Frontal cortex (tissue), 4 donors: Measurements from ENCODE around the gene RELN. TPM values are rescaled to one million over a fixed set of nuclear protein-coding genes. Genes with fewer than 3 reads are reported as not detected.

ENCODE experiments used
- DNase-seq, 2 donors: peaks; one replicate each; pipeline ENCODE4 v3.0.0; 2012; ENCODE audit warnings: low spot score in 2 of 2
- FAIRE-seq: peaks from 2 replicates; lab custom pipeline; 2012; peaks lifted over from hg19 to GRCh38; lab: Jason Lieb, UNC
- total RNA-seq: library from RNA; depleted of rRNA; stranded (reverse); fragments of >200 nt; gene quantifications from one replicate; pipeline ENCODE4 v1.2.3, GENCODE V29; 2014
- donor health status: control.
- donor health status: control.
- donor health status: control.

RELN gene
- total RNA-seq, 1 donor from 2014 or later, result 57.5 TPM

DNA sequence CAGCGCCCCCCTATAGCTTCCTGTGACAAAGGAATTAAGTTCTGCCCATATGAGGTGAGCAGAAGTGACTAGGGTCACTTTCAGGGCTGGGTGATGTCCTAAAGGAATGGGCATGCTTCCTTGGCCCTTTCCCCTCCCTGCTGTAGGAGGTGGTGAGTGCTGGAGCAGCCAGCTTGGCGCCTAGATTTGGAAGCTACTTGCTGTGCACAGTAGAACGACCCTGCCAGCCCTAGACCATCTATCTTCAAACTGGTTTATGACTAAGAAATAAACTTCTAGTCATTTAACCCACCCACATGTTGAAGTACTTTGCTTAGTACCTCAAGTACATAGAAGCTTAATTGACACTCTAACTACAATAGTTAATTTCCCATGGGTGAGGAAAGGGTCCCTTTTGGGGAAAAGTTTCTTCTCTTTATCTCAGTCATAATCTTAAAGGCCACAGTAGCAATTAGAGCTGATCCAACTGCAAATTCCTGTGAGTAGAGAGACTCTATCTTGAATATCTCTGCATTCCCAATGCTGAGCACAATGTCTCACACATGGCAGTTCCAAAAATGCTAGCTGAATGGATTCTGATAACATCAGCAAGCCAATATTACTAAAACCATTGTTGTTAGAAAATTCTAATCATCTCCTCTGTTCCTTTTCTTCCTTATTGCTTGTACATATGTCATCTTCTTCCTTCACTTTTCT is 227.2 kb downstream of the RELN start:
- DNase-seq (no peak), FAIRE-seq (no peak)

- no peak for FAIRE-seq
- no peak for DNase-seq
These were observed 236.5 kb downstream of the RELN start for GRCh38 chr7:103752995-103753394.

- no peak for DNase-seq
- FAIRE-seq, result no peak
These were observed 238.1 kb downstream of the RELN start for GRCh38 chr7:103751311-103751880.

- FAIRE-seq, result no peak
- DNase-seq, result no peak
These were observed 240.8 kb downstream of the RELN start for GRCh38 chr7:103748680-103749079.

GRCh38 chr7:103735377-103735776 is 254.1 kb downstream of the RELN start:
- no peak for FAIRE-seq
- no peak for DNase-seq

- DNase-seq (no peak), FAIRE-seq (no peak)
These were observed 258.3 kb downstream of the RELN start for GRCh38 chr7:103731169-103731568.

DNA sequence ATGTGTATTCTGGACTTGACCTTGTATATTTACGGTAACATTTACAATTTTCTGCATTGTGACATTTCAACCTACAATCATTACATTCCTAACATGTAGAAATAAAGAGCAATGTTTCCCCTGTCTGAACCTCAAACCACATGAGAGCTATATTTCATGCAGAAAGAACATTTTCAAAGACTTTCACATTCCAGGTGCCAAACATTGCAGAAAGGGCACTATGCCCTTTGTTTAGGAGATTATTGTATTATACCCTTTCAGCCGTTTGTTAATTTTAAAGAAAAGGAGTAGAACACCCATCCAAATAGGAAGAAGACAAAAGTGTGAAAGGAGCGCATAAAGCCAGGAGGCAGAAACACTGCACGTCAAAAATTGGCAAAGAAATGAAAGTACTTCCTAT is 260.4 kb downstream of the RELN start:
- no peak for FAIRE-seq

DNA sequence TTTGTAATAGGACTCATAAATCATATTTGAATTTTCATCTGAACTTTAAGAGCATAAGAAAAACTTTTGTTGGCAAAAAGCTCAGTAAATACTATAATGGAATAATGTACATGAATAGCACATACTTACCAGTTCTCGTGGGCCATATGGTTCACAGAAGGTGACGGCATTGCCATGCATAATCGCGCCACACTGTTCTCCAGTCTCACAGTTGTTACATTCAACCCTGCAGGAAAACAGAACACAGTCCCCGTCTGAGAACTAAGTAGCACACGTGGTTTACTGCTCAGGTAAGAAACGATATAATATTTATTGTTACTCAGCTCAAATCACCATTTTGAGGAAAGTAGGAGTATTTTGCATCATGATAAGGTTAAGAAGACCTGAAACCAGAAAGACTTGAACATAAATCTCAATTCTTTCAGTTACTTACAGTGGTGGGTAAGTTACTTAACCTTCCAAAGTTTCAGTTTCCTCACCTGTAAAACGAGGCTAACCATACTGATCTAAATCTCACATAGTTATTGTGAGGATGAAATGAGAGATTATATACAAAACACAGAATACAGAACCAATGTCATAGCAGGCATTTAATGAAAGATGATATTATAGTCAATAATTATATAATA is 261.4 kb downstream of the RELN start:
- no peak for DNase-seq
- peak; percentile 8 for FAIRE-seq

More for the DNA sequence above, 260.4 kb downstream of the RELN start:
- no peak for DNase-seq

DNA sequence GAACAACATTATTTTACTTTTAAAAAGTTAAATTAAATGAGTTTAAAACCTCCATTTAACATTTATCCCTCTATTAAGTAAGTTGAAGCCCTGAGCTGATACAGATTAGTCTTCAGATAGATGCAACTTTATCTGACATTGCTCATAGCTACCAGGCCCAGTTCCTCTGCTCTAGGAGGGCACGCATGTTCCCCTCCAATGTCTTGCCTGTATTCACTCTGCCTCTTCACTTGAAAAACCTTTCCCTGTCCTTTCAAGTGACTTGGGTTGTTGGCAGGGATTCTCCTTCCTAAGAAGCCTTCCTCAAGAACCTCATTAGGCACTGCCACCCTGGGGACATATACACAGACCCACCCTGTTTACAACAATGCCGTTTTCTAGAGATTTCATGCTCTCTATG is 270.4 kb downstream of the RELN start:
- FAIRE-seq, result no peak
- no peak for DNase-seq

- FAIRE-seq (no peak), DNase-seq (no peak)
These were observed 270.9 kb downstream of the RELN start for GRCh38 chr7:103718482-103719061.

DNA sequence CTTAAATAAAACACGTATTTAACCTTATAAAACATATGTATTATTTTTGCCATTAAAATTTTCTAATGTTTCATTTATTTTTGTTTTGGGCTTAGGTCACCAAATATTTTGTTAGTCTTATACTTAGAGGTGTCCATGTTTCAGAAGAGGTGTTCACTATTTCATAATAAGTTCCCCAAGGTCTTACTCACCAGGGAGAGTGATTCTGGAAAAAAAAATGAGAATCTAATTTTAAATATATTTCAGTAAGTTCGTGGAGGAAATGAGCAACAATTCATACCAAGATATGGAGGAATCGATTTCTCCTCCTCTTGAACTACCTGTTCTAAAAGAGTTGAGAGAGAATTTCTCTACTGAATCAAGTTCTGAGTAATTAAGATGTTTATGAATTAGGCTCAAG is 271.9 kb downstream of the RELN start:
- FAIRE-seq (peak; percentile 6), DNase-seq (no peak)

DNA sequence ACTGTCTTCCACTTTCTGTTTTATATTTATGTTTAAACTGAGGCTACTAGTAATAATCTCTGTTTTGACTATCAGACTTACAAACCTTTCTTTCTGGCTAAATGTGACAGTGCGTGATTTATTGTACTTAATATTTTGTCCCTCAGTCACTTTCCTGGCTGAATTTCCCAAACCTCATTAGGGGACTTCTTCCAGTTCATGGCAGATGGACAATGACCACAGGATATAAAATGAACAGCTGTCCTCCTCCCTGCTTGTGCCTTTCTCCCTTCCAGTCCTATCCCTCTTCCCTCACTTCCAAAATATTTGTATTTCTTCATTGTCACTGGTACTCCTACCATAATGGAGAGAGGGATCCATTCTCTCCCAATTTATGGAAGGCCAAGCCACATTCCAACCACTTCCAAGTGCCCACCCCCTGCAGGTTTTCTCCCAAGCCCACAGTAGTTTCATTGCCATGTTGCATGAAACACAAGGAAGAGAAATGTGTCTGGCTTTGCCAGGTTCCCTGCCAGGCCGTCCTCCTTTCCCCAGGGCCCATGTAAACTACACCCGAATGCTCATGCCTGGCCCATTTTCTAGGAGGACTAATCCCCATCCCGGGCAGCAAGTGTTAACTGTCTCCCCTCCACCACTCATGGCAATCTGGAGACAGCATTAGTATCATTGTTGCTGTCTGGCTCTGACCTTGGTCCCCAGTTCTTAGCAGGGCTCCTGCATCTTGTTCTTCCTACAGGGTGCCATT is 273.9 kb downstream of the RELN start:
- DNase-seq (no peak), FAIRE-seq (no peak)

- no peak for DNase-seq
- FAIRE-seq, result no peak
These were observed 275.0 kb downstream of the RELN start for GRCh38 chr7:103714376-103714927.

GRCh38 chr7:103712991-103713778 is 276.3 kb downstream of the RELN start:
- DNase-seq (no peak), FAIRE-seq (no peak)

GRCh38 chr7:103711413-103711812 is 278.0 kb downstream of the RELN start:
- DNase-seq (no peak), FAIRE-seq (no peak)

DNA sequence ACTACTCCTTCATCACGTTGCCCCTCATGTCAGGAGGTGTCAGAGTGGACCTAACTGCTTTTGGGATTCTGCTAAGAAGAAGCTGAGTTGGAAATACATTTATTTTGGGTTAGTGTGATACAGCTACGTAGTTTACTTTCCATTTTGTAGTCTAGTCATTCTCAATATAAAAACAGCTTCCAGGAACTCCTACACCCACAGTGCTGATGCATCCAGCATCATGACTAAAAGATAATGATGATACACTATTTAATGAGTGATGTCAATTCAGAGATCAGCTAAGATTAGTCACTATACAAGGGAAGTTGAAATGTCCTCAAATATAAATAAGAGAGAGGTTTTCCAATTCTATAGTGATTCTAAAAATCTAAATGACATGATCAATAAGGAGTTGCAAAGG is 279.2 kb downstream of the RELN start:
- FAIRE-seq, result no peak
- DNase-seq, result no peak

GRCh38 chr7:103706805-103707204 is 282.7 kb downstream of the RELN start:
- no peak for FAIRE-seq
- DNase-seq, result no peak

- no peak for FAIRE-seq
- no peak for DNase-seq
These were observed 283.9 kb downstream of the RELN start for GRCh38 chr7:103705542-103705941.

DNA sequence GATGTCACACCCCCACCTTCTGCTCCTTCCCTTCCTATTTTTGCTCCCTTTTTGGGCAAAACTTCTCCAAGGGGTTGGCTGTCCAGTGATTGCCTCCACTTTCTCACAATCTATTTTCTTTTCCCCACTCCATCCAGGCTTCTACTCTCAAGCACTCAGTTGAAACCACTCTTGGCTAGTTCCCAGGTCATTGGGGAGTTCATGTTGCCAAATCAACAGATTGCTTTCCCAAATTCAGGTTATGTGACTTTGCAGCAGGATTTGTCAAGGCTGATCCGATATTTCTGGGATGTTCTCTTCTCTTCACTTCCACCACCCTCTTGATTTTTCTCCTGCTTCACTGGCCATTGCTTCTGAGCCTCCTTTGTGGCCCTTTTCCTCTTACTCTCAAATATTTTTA is 284.8 kb downstream of the RELN start:
- no peak for FAIRE-seq
- DNase-seq, result no peak
